Prostate gland (tissue), 2 donors: ENCODE data around the gene CCDC146.
"Not testable (repeated sequence)": the region's sequence is repeated elsewhere in the genome, so short reads cannot be mapped to it uniquely, and the experiment has no call there.

ENCODE experiments used
- CTCF ChIP-seq, 4 experiments: fragments of 200-600 bp in 2 of 4; fragments of 450-650 bp in 2 of 4; sonication (generic) in 2 of 4; IDR thresholded peaks; 1 replicate in 3 of 4; 2 replicates in 1 of 4; pipeline ENCODE4 v1.5.1; 2016 to 2019; ENCODE audit warnings: antibody characterized with exemption in 4 of 4, mild to moderate bottlenecking in 2 of 4, moderate library complexity in 2 of 4
- POLR2A ChIP-seq: fragments of 450-650 bp; IDR thresholded peaks from one replicate; pipeline ENCODE4 v1.6.1; 2016; ENCODE audit warnings: antibody characterized with exemption, mild to moderate bottlenecking
- POLR2AphosphoS5 ChIP-seq: sonication (generic); formaldehyde crosslinking; IDR thresholded peaks from one replicate; pipeline ENCODE4 v1.6.1; 2017; ENCODE audit warnings: antibody characterized with exemption

GRCh38 chr7:77174418-77174817 is 52.0 kb downstream of the CCDC146 start:
- not testable (repeated sequence) for TF ChIP-seq CTCF (IDR thresholded peaks at IDR 0.05); POLR2AphosphoS5; POLR2A
